Myocyte (in vitro differentiated cells): ENCODE results near the gene SLC18A3. TPM values are rescaled to one million over a fixed set of nuclear protein-coding genes. Genes with fewer than 3 reads are reported as not detected.

Experiments
- DNase-seq: peaks from one replicate; pipeline ENCODE4 v3.0.0-alpha.2; 2012; ENCODE audit warnings: low read depth
- total RNA-seq: library from RNA; depleted of rRNA; stranded (reverse); fragments of >200 nt; gene quantifications from 2 replicates; pipeline ENCODE4 v1.2.3, GENCODE V29; 2014

The SLC18A3 gene
- total RNA-seq, 1 donor from 2014 or later, result not detected

DNA sequence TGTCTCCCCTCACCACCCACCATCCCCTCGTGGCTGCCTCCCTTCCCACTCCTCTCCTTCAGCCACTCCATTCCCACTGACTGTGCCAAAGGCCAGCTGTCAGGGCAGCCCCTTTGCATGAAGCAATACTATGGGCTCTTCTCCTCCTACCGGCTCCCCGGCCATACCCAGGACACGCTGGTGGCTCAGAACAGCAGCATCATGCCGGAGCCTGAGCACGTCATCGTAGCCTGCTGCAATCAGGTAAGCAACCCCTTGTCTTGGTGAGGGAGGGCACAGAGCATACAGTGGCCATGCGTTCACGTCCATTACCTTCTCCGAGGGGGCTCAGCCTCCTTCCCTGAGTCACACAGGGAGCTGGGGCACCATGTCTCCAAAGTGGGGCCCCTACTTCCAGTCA lies 15.3 kb downstream of the SLC18A3 start:
- no peak for DNase-seq

- DNase-seq, result no peak
Observed at GRCh38 chr10:49627038-49627437, 16.9 kb downstream of the SLC18A3 start.

DNA sequence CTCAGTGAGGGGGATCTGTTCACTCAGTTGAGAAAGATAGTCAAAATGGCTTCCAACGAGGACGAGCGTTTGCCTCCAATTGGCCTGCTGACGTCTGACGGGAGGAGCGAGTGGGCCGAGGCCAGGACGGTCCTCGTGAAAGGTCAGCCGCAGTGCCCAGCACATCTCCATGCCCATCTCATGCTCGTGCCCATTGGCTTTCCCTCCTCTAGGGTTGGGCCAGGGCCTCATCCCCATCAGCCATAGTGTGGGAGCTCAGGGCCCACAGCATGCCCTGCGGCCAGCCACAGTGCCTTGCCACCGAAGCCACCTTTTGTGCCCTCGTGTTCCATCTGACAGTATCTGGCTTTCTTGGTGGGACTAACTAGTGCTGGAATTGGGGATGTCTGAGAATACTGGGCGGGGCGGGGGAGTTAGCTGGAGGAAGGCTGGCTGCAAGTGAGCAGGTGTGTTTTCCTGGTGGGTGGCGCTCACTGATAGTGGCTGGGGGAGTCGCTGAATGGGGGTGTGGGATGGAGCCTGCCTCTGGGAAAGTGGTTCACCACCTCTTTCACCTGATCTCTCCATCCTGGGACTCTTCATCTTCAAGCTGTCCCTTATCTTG lies 17.6 kb downstream of the SLC18A3 start:
- no peak for DNase-seq

DNA sequence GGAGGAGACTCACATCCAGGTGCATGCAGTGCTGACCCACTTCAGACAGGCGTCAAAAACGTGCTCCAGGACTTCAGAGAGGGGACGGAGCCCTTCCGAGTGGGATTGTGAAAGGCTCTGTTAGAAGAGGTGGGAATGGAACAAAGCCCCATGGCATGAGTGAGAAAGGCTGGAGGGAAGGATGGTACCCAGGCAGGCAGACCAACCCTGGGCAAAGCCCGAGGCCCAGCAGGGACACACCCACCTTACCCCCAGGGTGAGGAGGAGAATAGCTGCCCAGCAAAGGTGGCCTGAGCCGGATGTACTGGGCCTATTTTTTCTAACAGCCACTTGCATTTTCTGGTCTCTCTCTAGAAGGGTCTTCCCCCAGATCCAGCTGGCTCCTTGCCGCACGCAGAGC lies 18.5 kb downstream of the SLC18A3 start:
- no peak for DNase-seq

DNA sequence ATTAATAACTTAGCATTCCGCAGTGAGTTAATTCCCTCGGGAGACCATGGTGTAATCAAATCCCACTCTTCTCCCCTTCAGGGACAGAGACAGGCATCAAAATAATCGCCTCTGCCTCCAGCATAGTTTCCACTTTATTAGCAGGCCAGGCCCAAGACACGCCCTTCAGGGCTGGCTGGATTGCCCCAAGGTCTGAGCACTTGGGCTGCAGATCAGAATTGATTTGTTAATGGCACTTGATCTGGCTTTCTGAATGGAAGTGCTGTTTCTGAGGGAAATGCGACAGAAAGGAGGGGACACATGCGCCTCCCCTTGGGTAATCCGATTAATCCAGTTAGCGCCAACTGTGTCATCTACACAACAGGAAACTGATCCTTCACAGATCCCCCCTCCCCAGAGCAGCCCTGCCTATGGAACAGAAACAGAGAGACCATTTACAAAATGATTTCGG lies 19.3 kb downstream of the SLC18A3 start:
- no peak for DNase-seq

DNA sequence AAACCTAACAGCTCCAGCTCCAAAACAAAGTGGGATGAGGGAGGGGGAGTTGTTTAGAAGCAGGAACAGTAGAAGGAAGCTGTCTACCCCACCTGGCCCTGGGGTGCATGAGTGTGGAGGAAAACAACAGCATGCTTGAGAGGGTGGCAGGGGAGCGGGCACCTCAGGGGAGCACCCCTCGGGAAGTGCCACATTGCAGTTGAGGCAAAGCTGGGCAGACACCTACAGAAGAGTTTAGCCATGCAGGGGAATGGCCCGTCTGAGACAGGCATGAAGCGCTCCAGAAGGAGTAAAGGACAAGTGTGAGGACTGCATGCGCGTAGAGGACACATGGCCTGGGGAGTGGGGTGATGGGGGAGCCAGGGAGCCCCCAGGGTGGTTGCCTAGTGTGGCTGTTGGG lies 21.9 kb downstream of the SLC18A3 start:
- no peak for DNase-seq

DNA sequence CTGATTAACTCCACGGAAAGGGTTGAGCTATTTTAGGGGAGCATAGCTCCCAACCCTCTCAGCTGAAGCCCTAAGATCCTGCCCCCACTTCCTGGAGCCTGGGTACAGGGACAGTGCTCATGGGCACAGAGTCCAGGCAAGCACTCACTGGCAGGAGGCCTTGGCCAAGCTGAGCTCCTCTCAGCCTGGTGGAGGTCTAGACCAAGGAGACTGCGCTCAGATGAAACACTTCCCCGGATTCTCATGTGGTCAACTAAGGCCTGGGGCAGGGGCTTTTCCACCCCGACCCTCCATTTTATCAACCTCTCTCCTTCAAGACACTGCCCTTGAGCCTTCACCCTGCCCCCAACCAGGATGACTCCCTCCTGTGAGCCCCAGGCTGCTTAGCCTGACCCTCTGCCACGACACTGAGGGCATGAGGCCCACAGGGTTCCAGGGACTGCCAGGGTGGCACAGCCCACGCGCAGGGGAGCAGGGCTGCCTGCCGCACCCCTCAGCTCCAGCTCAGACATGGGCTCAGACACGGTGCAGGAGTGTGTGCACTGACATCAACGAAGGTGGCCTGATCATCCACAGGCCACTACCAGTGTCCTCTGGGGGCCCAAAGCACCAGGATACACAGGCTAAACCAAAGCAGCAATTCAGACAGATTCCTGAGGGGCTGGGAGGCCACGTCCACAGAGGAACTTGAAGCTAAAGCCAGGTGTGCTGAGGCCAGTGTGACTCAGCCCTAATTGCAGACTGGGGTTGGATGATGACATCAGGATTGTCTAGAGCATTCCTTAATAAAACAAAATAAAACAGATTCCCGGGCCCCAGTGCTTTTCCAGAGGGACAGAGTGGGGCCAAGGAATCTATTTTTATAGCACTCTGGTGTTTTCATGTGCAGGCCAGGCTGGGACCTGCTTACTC lies 22.6 kb downstream of the SLC18A3 start:
- DNase-seq, result no peak

DNA sequence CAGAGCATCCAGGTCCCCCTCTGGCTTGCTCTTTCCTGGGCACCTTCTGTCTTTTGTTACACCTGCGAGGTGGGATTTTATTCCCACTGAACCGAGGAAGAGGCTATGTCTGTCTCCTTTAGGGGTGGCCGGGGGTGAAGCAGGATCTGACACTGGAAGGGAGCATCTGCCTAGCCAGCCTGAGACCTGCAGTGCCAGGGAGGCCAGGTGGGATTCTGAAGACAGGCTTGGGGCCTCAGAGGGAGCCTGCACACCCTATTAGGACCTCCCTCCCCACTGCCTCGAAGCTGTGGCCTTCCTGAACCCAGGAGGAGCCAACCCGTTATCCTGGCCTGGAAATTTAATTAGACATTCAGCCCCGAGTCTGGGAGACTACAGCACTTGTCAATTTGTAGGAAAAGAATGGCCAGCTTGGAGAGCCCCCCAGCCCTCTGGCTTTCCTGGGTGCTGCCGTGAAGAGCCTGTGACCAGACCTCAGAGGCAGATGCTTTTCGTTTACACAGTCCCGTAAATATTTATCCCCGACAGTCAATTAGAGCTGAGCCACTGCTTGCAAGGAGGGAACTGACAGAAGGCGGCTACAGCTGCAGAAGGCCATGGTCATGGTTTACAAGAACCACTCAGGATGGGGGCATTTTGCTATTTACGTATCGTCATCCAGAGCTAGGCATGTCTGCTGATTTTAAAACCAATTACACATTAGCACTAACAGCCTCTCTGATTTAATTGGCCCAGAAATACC lies 23.4 kb downstream of the SLC18A3 start:
- DNase-seq, result no peak

GRCh38 chr10:49634069-49634660 lies 24.1 kb downstream of the SLC18A3 start:
- no peak for DNase-seq

DNA sequence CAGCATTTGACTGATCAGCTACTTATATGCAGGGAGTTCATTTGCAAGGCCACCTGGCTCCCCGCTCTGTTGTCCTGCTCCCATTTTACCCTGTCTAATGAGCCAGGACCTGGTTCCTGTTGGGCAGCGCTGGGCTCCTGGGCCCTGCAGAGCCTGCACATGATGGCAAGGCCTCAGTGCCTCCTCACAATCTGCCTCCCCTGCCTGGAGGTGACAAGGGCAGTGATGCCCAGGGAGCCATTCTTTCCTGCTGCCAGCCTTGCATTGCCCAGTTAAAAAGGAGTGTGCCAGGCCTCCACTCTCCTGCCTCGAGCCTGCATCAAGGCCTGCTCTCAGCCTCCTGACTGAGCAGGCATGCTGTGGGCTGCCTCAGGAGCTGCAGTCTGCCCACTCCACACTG lies 32.2 kb downstream of the SLC18A3 start:
- no peak for DNase-seq

GRCh38 chr10:49643241-49644034 lies 33.3 kb downstream of the SLC18A3 start:
- DNase-seq, result no peak

DNA sequence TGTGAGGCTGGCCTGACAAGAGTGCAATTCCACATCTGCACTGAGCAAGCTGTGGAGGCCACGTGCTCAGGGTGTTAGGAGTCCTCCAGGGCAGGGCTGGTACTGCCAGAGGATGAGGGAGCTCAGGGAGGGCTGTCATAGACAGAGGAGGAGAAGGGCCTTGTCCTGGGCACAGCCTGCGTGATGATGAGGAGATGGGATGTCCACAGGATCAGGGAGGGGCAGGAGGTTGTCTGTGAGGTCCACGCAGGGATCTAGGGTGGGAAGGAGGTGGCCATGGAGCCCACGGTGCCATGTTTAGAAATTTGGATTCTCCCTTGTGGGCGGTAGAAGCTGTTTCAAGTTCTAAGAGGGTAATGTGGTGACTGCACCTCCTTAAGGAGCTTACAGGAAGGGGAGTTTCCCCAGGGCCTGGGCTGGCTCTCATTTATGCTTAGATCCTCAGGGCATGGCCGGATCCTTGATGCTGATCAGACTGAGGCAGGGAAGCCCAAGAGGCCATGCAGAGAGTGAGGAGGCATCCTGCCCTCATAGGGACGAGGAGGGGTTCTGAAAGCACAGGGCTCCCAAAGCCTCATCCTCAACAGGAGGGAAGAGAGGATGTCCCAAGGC lies 34.0 kb downstream of the SLC18A3 start:
- no peak for DNase-seq

DNA sequence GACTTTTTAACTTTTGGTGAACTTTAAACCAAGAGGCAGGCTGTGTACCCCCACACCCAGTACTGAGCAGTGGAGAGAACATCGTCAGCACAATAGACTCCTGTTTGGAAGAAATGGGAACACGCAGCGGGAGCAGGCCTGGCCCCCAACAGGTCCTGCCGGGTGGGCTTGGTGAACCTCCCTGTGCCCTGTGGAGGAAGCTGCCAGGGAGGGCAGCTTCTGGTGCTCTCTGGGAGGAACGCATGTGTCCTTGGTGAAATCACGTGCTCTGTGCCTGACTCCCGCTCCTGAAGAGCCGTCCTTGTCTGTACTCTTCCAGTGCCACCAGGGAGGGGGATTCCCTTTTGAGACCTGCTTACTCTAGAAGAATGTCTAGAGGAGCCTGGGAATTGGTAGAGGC lies 35.3 kb downstream of the SLC18A3 start:
- no peak for DNase-seq

- no peak for DNase-seq
Observed at GRCh38 chr10:49645871-49646870, 36.1 kb downstream of the SLC18A3 start.

DNA sequence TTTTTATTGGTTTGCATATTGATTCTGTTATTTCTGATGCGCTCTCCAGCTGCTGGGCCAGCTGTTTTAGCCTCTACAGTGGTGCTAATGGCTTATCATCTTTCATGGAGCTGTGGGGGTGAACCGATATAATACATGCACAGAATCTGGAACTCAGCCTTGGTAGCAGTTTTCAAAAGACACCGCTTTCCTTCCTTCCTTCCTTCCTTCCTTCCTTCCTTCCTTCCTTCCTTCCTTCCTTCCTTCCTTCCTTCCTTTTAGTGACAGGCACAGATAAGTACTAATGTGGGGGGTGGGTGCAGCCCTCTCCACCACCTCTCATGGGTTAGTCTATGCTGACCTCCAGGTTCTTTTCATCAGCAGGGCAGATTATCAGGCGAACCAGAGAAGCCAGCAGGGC lies 37.4 kb downstream of the SLC18A3 start:
- DNase-seq, result no peak

DNA sequence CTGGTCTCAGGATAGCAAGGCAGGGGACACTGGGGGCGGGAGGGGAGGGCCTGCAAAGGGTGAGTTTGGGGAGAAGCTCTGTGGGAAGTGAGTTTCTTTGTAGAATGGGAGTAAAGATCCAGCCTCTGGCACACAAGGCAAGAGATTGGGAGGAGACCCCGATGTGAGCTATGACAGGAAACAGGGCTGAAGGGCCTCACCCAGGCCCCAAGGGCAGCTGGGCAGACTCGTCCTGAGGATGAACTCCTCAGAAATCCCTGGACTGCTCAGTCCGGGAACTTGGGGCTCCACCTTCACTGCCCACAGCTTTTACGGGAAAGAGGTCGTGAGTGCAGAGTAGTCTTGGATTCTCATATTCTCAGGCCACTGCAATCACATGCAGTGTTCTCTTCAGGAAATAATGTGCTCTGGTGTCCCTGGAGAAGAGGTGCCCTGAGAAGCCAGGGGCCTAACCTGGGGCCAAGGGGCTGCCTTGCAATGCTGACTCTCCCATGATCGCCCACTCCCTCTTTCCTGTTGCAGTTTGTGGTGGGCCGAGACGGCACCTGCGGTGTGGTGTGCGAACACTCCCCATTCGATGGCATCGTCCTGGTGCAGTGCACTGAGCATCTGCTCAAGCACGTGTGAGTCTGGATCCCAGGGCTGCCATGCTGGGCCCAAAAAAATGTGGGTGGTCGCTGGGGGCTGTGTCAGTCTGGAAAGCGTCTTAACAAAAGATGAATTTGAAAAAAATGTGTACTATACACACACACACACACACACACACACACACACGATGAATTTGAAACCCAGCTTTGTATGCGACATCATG lies 38.1 kb downstream of the SLC18A3 start:
- DNase-seq, result no peak

DNA sequence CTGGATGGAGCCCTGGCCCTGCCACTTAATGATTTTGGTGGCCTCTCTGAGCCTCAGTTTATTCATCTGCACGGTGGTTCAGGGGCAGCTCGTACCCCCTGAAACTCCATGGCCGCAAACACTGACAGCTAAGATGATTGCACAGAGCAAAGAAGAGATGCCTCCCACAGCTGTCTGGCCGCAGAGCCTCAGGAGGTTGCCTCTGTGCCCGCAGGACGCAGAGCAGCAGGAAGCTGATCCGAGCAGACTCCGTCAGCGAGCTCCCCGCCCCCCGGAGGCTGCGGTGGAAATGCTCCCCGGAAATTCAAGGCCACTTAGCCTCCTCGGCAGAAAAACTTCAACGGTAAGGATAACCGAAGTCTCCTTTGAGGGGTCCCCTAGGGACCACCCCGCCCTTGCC lies 39.2 kb downstream of the SLC18A3 start:
- DNase-seq, result no peak
